CD4-positive, alpha-beta T cell (primary cell): ENCODE measurements around the gene RXRG. TPM values are rescaled to one million over a fixed set of nuclear protein-coding genes. Genes with fewer than 3 reads are reported as not detected.

Source experiments
- ATAC-seq: fragments of 200-7000 bp; cut with Tn5 transposase; one replicate; pipeline ENCODE4 v1.10.0; 2022; ENCODE audit warnings: mild to moderate bottlenecking; ENCODE audit not compliant: poor library complexity
- CTCF ChIA-PET: fragments of 350-600 bp; sonication (Branson Sonifier 250); formaldehyde crosslinking; loops from one replicate; lab custom pipeline; 2021; ENCODE audit warnings: antibody characterized with exemption, inconsistent platforms; lab: Charles Lee
- POLR2A ChIA-PET: fragments of 350-600 bp; sonication (Branson Sonifier 250); formaldehyde crosslinking; loops from one replicate; lab custom pipeline; 2021; ENCODE audit warnings: antibody characterized with exemption, inconsistent platforms; lab: Charles Lee
- DNase-seq, 14 experiments: peaks; one replicate each; pipeline ENCODE4 v3.0.0-alpha.2; 2013 to 2020; ENCODE audit warnings: mixed read lengths in 2 of 14
- H3K27ac ChIP-seq, 2 donors: one replicate each; pipeline versions ENCODE4 v1.5.1 to v1.7.0; 2013; ENCODE audit warnings: low read length in 2 of 2, low read depth in 1 of 2, mild to moderate bottlenecking in 1 of 2
- H3K27me3 ChIP-seq, 2 experiments: 1 replicate in 1 of 2; 2 replicates in 1 of 2; pipeline versions ENCODE4 v1.6.1 to v1.7.0; 2013; ENCODE audit warnings: low read length in 2 of 2, control low read depth in 1 of 2, mild to moderate bottlenecking in 1 of 2, moderate library complexity in 1 of 2; ENCODE audit not compliant: insufficient read depth in 2 of 2, control insufficient read depth in 1 of 2
- H3K36me3 ChIP-seq: one replicate; pipeline ENCODE4 v1.6.1; 2013; ENCODE audit warnings: low read length, control low read depth; ENCODE audit not compliant: insufficient read depth
- H3K4me1 ChIP-seq: one replicate; pipeline ENCODE4 v1.6.1; 2013; ENCODE audit warnings: low read length, control low read depth; ENCODE audit not compliant: insufficient read depth
- H3K4me3 ChIP-seq: one replicate; pipeline ENCODE4 v1.5.1; 2013; ENCODE audit warnings: mild to moderate bottlenecking, low read length, moderate library complexity
- H3K9me3 ChIP-seq, 2 experiments: 1 replicate in 1 of 2; 2 replicates in 1 of 2; pipeline versions ENCODE4 v1.6.1 to v1.7.0; 2013; ENCODE audit warnings: low read length in 2 of 2, mild to moderate bottlenecking in 2 of 2, control low read depth in 1 of 2, moderate library complexity in 1 of 2; ENCODE audit not compliant: control insufficient read depth in 1 of 2, insufficient read depth in 1 of 2
- H3K27ac Mint-ChIP-seq: one replicate; pipeline ENCODE4 v1.8.0; 2020; ENCODE audit warnings: mixed read lengths
- H3K27me3 Mint-ChIP-seq: one replicate; pipeline ENCODE4 v1.8.0; 2021; ENCODE audit warnings: mixed read lengths
- H3K36me3 Mint-ChIP-seq: one replicate; pipeline ENCODE4 v1.8.0; 2021; ENCODE audit warnings: low read depth, mixed read lengths
- H3K4me1 Mint-ChIP-seq: one replicate; pipeline ENCODE4 v1.8.0; 2021; ENCODE audit warnings: low read depth, mixed read lengths
- H3K4me3 Mint-ChIP-seq: one replicate; pipeline ENCODE4 v1.8.0; 2020; ENCODE audit warnings: mild to moderate bottlenecking, mixed read lengths
- H3K9me3 Mint-ChIP-seq: one replicate; pipeline ENCODE4 v1.8.0; 2020; ENCODE audit warnings: mixed read lengths
- CTCF ChIP-seq: fragments of 200-600 bp; IDR thresholded peaks from one replicate; pipeline ENCODE4 v1.8.0; 2022; ENCODE audit warnings: antibody characterized with exemption, mild to moderate bottlenecking
- intact Hi-C, 2 experiments: fragments of 100-400 bp; cut with DNase I in 1 of 2; cut with micrococcal nuclease in 1 of 2; formaldehyde crosslinking; loops; one replicate each; pipeline versions ENCODE4 v1.15.1 to v1.9.0; 2023 to 2025; cut with DNase I, micrococcal nuclease
- total RNA-seq, 174 experiments: library from RNA in 2 of 174; stranded (reverse) in 2 of 174; gene quantifications; one replicate each; pipeline ENCODE4 v1.2.3 and lab custom pipeline; 2021 to 2026

The RXRG gene
- total RNA-seq, 2 experiments from 2014 or later, result not detected

- Mint-ChIP-seq H3K36me3 (no peaks in the 10 kb centered on the region), H3K27me3 (peaks cover 86% of the 10 kb centered on the region), H3K4me1 (peaks cover 5% of the 10 kb centered on the region), H3K27ac (no peak overlapping the region), H3K9me3 (no peaks in the 10 kb centered on the region), H3K4me3 (no peak overlapping the region)
- TF ChIP-seq CTCF, result no peak
- ChIA-PET CTCF (no interaction called here), POLR2A (no interaction called here)
- H3K4me1 ChIP-seq, result no peaks in the 10 kb centered on the region
- no peak for DNase-seq
- H3K27ac ChIP-seq, result no peak overlapping the region
- H3K36me3 ChIP-seq, result no peaks in the 10 kb centered on the region
- intact Hi-C loops, result no loop called here
- peaks cover 56 to 95% of the 10 kb centered on the region in 2 experiments for H3K27me3 ChIP-seq
- H3K4me3 ChIP-seq, result no peak overlapping the region
- peaks cover 0 to 25% of the 10 kb centered on the region in 2 experiments for H3K9me3 ChIP-seq
- ATAC-seq, result no peak
Observed at GRCh38 chr1:165352442-165353293, 92.3 kb downstream of the RXRG start.

- ATAC-seq (no peak), DNase-seq (no peak)
- Mint-ChIP-seq H3K36me3 (no peaks in the 10 kb centered on the region), H3K27me3 (peaks cover 86% of the 10 kb centered on the region), H3K4me1 (peaks cover 5% of the 10 kb centered on the region), H3K9me3 (no peaks in the 10 kb centered on the region), H3K4me3 (no peak overlapping the region), H3K27ac (no peak overlapping the region)
- peaks cover 0 to 25% of the 10 kb centered on the region in 2 experiments for H3K9me3 ChIP-seq
- H3K4me1 ChIP-seq, result no peaks in the 10 kb centered on the region
- no peak overlapping the region for H3K4me3 ChIP-seq
- intact Hi-C loops, result no loop called here
- POLR2A ChIA-PET, result no interaction called here
- peaks cover 52 to 95% of the 10 kb centered on the region in 2 experiments for H3K27me3 ChIP-seq
- no peaks in the 10 kb centered on the region for H3K36me3 ChIP-seq
- CTCF ChIA-PET, result interaction anchor here (1.1 kb wide), 1 partner anchor 15 kb away, joined by 3 read pairs; no protein-coding TSS in a partner anchor
- H3K27ac ChIP-seq, result no peak overlapping the region
- no peak for TF ChIP-seq CTCF
Observed at GRCh38 chr1:165351863-165352441, 93.0 kb downstream of the RXRG start.

Other genes starting within 250 kb of the RXRG start
- not detected for gene LMX1A, start 88.4 kb downstream of the RXRG start, total RNA-seq
- gene LRRC52, start 98.9 kb upstream of the RXRG start, total RNA-seq, result not detected
- gene MGST3, start 186.1 kb upstream of the RXRG start, total RNA-seq, result 10 to 100 TPM; 22.0 to 23.5 TPM